OCI-LY7 (cell line): ENCODE results near the gene NKIRAS2. TPM values are rescaled to one million over a fixed set of nuclear protein-coding genes. Genes with fewer than 3 reads are reported as not detected.
A peak's percentile ranks its signal among the peaks of the same experiment; 100 is the strongest.

Source experiments
- BruUV-seq: library from RNA; stranded (reverse); fragments of 400-500 nt; replicated peaks from 2 replicates; lab custom pipeline; 2021; lab: Mats Ljungman, UMichigan
- CTCF ChIA-PET: fragments of 300-600 bp; sonication (Branson Sonifier 250); formaldehyde crosslinking; loops from one replicate; lab custom pipeline; 2022; ENCODE audit warnings: antibody characterized with exemption; ENCODE audit not compliant: unreplicated experiment; lab: Charles Lee
- POLR2A ChIA-PET: fragments of 300-600 bp; sonication (Branson Sonifier 250); formaldehyde crosslinking; loops from one replicate; lab custom pipeline; 2022; ENCODE audit warnings: antibody characterized with exemption; lab: Charles Lee
- DNase-seq: peaks from one replicate; pipeline ENCODE4 v3.0.0-alpha.2; 2015; ENCODE audit warnings: low spot score
- H2AFZ ChIP-seq: fragments of 200-600 bp; sonication (generic), shearing (Covaris generic); 2 replicates; pipeline ENCODE4 v1.6.1; 2014; ENCODE audit warnings: mild to moderate bottlenecking, antibody characterized with exemption, low read length, moderate library complexity
- H3K27ac ChIP-seq: fragments of 200-600 bp; sonication (generic); 2 replicates; pipeline ENCODE4 v1.5.1; 2014; ENCODE audit warnings: mixed run types, low read depth, mild to moderate bottlenecking, moderate library complexity, low read length, inconsistent platforms; ENCODE audit not compliant: poor library complexity, severe bottlenecking
- H3K36me3 ChIP-seq: fragments of 200-600 bp; sonication (generic); 2 replicates; pipeline ENCODE4 v1.6.1; 2014; ENCODE audit warnings: mild to moderate bottlenecking, antibody characterized with exemption, low read length, moderate library complexity, mixed read lengths; ENCODE audit not compliant: insufficient read depth
- H3K4me1 ChIP-seq: fragments of 200-600 bp; sonication (generic); 2 replicates; pipeline ENCODE4 v1.5.1; 2014; ENCODE audit warnings: mild to moderate bottlenecking, low read length; ENCODE audit not compliant: insufficient read depth, poor library complexity, severe bottlenecking
- H3K4me2 ChIP-seq: fragments of 200-600 bp; sonication (generic); 2 replicates; pipeline ENCODE4 v1.6.1; 2014; ENCODE audit warnings: mild to moderate bottlenecking, low read length
- H3K4me3 ChIP-seq: fragments of 200-600 bp; sonication (generic); 2 replicates; pipeline ENCODE4 v1.5.1; 2014; ENCODE audit warnings: mild to moderate bottlenecking, low read depth, low read length; ENCODE audit not compliant: poor library complexity, severe bottlenecking
- H3K79me2 ChIP-seq: fragments of 200-600 bp; sonication (generic); 2 replicates; pipeline ENCODE4 v1.6.1; 2016; ENCODE audit warnings: low read depth, mild to moderate bottlenecking, low read length, moderate library complexity, mixed read lengths; ENCODE audit not compliant: insufficient read depth
- H3K9me2 ChIP-seq: fragments of 200-600 bp; sonication (generic); 2 replicates; pipeline ENCODE4 v1.6.1; 2016; ENCODE audit warnings: mild to moderate bottlenecking, low read length, mixed read lengths; ENCODE audit not compliant: insufficient read depth
- H3K9me3 ChIP-seq: fragments of 200-600 bp; sonication (generic); 2 replicates; pipeline ENCODE4 v1.6.1; 2014; ENCODE audit warnings: mild to moderate bottlenecking, mixed run types, low read length, mixed read lengths
- H4K20me1 ChIP-seq: fragments of 200-600 bp; sonication (generic); 2 replicates; pipeline ENCODE4 v1.6.1; 2014; ENCODE audit warnings: mild to moderate bottlenecking, antibody characterized with exemption, low read length, moderate library complexity, mixed read lengths; ENCODE audit not compliant: insufficient read depth
- CTCF ChIP-seq: fragments of 200-600 bp; sonication (generic); conservative IDR thresholded peaks from 2 replicates; pipeline ENCODE4 v1.5.1; 2014; ENCODE audit warnings: mild to moderate bottlenecking, antibody characterized with exemption, low read length, moderate library complexity, mixed read lengths
- EZH2phosphoT487 ChIP-seq: fragments of 200-600 bp; sonication (generic); IDR thresholded peaks from 2 replicates; pipeline ENCODE4 v1.6.1; 2018; ENCODE audit warnings: low read depth, borderline replicate concordance, mild to moderate bottlenecking, mixed run types, antibody characterized with exemption, low read length, moderate library complexity, mixed read lengths
- intact Hi-C: fragments of 100-400 bp; cut with micrococcal nuclease; formaldehyde crosslinking; loops from one replicate; pipeline ENCODE4 v1.10.0; 2022; ENCODE audit not compliant: unreplicated experiment
- total RNA-seq, 2 experiments: library from RNA; depleted of rRNA in 1 of 2; stranded (reverse); fragments of >200 nt in 1 of 2; shearing (Covaris generic) in 1 of 2; gene quantifications; 2 replicates each; pipeline ENCODE4 v1.2.3, GENCODE V29; 2014 to 2022

Gene NKIRAS2
- total RNA-seq, 2 experiments from 2014 or later = 34.8 to 38.1 TPM

- Histone ChIP-seq H3K79me2 (peaks cover 12% of the 10 kb centered on the region; the same call in 1 of the 2 replicates), H3K36me3 (peaks cover 31% of the 10 kb centered on the region), H3K4me3 (no peak overlapping the region), H2AFZ (no peak overlapping the region), H4K20me1 (no peaks in the 10 kb centered on the region), H3K9me3 (no peaks in the 10 kb centered on the region), H3K4me2 (no peak overlapping the region), H3K9me2 (no peaks in the 10 kb centered on the region), H3K27ac (peak overlapping the region; percentile 53), H3K4me1 (peaks cover 31% of the 10 kb centered on the region)
- TF ChIP-seq EZH2phosphoT487 (no peak), CTCF (no peak)
- POLR2A ChIA-PET = interaction anchor here (0.6 to 1.0 kb wide), 3 partner anchors 50 to 263 kb away, joined by 3 to 4 read pairs (median 3); no protein-coding TSS in a partner anchor
- BruUV-seq = no TSS peak
- CTCF ChIA-PET = no interaction called here
- DNase-seq = no peak
- intact Hi-C loops = loop anchor here (1.0 to 2.0 kb wide), 4 partner anchors 43 to 157 kb away; partner anchors contain the start of genes KCNH4 and ZNF385C
These were observed 3.8 kb downstream of the NKIRAS2 start for GRCh38 chr17:42023524-42024349.

- peaks cover 26% of the 10 kb centered on the region for H3K4me1 ChIP-seq
- peaks cover 10% of the 10 kb centered on the region; the same call in 1 of the 2 replicates for H3K79me2 ChIP-seq
- ChIA-PET POLR2A (interaction anchor here (1.1 kb wide), 1 partner anchor 96 kb away, joined by 3 read pairs; the partner anchor contains the start of gene KAT2A), CTCF (no interaction called here)
- DNase-seq = no peak
- H3K9me2 ChIP-seq = no peaks in the 10 kb centered on the region
- H3K4me3 ChIP-seq = no peak overlapping the region
- H3K27ac ChIP-seq = peak overlapping the region; percentile 53
- H4K20me1 ChIP-seq = no peaks in the 10 kb centered on the region
- no TSS peak for BruUV-seq
- peaks cover 31% of the 10 kb centered on the region for H3K36me3 ChIP-seq
- intact Hi-C loops = loop anchor here (1.0 to 2.0 kb wide), 4 partner anchors 42 to 156 kb away; partner anchors contain the start of genes KCNH4 and ZNF385C
- H3K9me3 ChIP-seq = no peaks in the 10 kb centered on the region
- peak overlapping the region; percentile 70 for H3K4me2 ChIP-seq
- H2AFZ ChIP-seq = no peak overlapping the region
- TF ChIP-seq EZH2phosphoT487 (no peak), CTCF (peak; percentile 67; the same call in 1 of the 2 replicates)
These were observed 5.3 kb downstream of the NKIRAS2 start for GRCh38 chr17:42025191-42025579.
